ENCODE measurements around the gene HPN. TPM values are rescaled to one million over a fixed set of nuclear protein-coding genes. Genes with fewer than 3 reads are reported as not detected.

Gene HPN
- polyA plus RNA-seq, 1 donor from 2014 or later: not detected

DNA sequence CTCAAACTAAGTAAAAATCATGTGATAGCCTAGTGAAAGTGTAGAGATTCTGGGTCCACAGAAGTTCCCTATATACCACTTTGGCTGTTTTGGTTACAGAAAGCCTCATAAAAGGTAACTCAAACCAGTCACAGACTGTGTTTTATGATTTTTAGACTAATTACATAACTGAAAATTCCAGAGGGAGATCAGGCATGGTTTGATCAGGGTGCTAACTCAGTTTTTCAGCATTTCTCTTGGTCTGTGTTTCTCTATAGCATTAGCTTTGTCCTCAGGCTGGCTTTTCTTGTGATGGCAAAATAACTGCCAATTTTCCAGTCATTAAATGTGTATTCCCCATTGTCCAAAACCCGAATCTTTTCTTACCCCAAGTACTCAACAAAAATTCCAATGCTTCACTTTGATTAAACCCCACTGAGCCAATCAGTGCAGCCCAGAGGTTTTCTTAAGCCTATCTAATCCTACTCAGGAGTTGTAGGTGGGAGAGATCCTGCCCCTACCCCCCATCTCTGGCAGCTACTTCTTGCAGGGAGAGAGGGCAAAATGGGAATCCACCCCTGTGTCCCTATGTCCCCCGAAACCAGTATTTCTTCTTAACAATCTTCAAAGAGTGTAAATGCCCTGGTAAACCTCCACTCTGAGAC, 65.5 kb downstream of the HPN start:
- no peak overlapping the region for H3K27ac Mint-ChIP-seq
- peaks cover 0 to 2% (median 0%) of the 10 kb centered on the region in 3 donors for H3K4me1 Mint-ChIP-seq
- no peaks in the 10 kb centered on the region for H3K36me3 Mint-ChIP-seq
- H3K4me3 Mint-ChIP-seq: no peak overlapping the region
- peaks cover 7% of the 10 kb centered on the region for H3K27me3 Mint-ChIP-seq
- H3K9me3 Mint-ChIP-seq: peaks cover 0 to 2% (median 0%) of the 10 kb centered on the region in 3 donors

DNA sequence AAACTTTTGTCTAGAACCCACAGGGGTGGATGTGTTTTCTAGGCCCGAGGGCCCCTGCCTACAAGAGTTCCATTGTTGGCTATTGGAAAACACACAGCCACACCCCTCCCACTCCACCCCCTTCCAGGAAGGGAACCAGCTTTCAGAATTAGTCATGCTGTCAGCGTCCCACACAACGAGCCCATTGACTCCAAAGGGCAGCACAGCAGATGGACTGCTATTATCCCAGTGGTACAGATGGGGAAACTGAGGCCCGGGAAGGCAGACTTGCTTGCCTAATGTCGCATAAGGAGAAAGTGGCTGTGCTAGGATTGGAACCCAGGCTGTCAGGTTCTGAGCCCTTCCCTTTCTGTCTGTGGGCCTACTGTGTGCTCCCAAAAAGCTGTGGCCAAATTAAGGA, 66.0 kb downstream of the HPN start:
- Mint-ChIP-seq H3K27me3 (peaks cover 7% of the 10 kb centered on the region), H3K4me3 (no peak overlapping the region), H3K27ac (no peak overlapping the region), H3K9me3 (peaks cover 0 to 2% (median 0%) of the 10 kb centered on the region in 3 donors), H3K36me3 (no peaks in the 10 kb centered on the region), H3K4me1 (peaks cover 0 to 2% (median 0%) of the 10 kb centered on the region in 3 donors)

DNA sequence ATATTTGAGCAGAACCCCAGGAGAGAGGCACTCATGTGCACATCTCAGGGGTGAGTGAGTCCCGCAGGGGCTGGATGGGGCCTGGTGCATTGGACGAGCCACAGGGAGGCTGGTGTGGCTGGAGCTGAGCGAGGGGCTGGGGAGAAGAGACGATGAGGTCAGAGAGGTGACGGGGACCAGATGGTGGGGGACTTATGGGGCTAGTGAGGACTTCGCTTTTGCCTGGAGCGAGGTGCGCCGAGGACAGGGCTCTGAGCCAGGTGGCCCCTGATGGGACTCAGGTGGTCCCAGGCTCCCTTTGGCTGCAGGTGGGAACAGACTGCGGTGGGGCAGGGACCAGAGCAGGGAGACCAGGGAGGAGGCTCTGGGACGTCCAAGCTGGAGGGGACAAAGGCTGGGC, 67.2 kb downstream of the HPN start:
- Mint-ChIP-seq H3K9me3 (peaks cover 0 to 2% (median 0%) of the 10 kb centered on the region in 3 donors), H3K4me1 (peaks cover 0 to 2% (median 0%) of the 10 kb centered on the region in 3 donors), H3K27ac (peak overlapping the region in 1 of 3 donors; percentile 73), H3K4me3 (no peak overlapping the region), H3K27me3 (peaks cover 11% of the 10 kb centered on the region), H3K36me3 (no peaks in the 10 kb centered on the region)

DNA sequence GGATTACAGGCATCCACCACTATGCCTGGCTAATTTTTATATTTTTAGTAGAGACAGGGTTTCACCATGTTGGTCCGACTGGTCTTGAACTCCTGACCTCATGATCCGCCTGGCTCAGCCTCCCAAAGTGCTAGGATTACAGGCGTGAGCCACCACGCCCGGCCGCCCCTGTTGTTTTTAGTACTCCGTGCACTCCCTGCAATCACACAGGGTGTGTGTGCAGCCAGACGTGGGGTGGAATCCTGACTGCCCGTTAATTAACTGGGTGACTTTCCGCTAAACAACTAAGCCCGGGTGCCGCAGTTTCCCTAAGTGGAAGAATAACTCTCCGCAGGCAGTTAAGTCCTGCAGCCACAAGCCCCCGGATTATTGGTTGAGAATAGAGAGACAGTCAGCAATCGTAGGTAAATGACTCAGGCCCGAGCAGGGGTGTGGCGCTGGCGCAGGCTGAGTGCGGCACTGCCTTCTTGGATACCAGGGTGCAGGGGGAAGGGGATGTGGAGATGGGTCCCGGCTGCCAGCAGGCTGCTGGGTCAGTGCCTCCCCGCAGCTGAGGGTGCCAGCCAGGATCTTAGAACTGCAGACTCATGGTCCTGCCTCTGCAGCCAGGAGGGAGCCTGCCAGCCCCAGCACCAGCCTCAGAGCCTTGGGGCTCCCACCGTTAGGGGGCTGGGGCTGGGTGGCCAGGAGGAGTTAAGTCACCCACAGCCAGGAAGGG, 68.0 kb downstream of the HPN start:
- peaks cover 13% of the 10 kb centered on the region for H3K27me3 Mint-ChIP-seq
- peaks cover 0 to 5% (median 2%) of the 10 kb centered on the region in 3 donors for H3K4me1 Mint-ChIP-seq

GRCh38 chr19:35110974-35111373, 69.5 kb downstream of the HPN start:
- peaks cover 0 to 2% (median 0%) of the 10 kb centered on the region in 3 donors for H3K9me3 Mint-ChIP-seq
- peaks cover 15% of the 10 kb centered on the region for H3K27me3 Mint-ChIP-seq
- H3K27ac Mint-ChIP-seq: no peak overlapping the region
- H3K36me3 Mint-ChIP-seq: no peaks in the 10 kb centered on the region
- no peak overlapping the region for H3K4me3 Mint-ChIP-seq
- peaks cover 0 to 7% (median 3%) of the 10 kb centered on the region in 3 donors for H3K4me1 Mint-ChIP-seq

More for the DNA sequence above, 68.0 kb downstream of the HPN start:
- H3K4me3 Mint-ChIP-seq: no peak overlapping the region
- H3K27ac Mint-ChIP-seq: no peak overlapping the region
- H3K36me3 Mint-ChIP-seq: no peaks in the 10 kb centered on the region
- peaks cover 0 to 2% (median 0%) of the 10 kb centered on the region in 3 donors for H3K9me3 Mint-ChIP-seq

- Mint-ChIP-seq H3K27ac (no peak overlapping the region), H3K27me3 (peaks cover 15% of the 10 kb centered on the region), H3K36me3 (no peaks in the 10 kb centered on the region), H3K4me3 (no peak overlapping the region), H3K9me3 (no peaks in the 10 kb centered on the region), H3K4me1 (peaks cover 0 to 7% (median 3%) of the 10 kb centered on the region in 3 donors)
Observed at GRCh38 chr19:35112995-35113688, 71.6 kb downstream of the HPN start.

GRCh38 chr19:35114353-35115176, 73.0 kb downstream of the HPN start:
- H3K4me3 Mint-ChIP-seq: peak overlapping the region in 2 of 4 donors; percentile 23 to 41
- no peaks in the 10 kb centered on the region for H3K36me3 Mint-ChIP-seq
- H3K27ac Mint-ChIP-seq: peak overlapping the region in 1 of 3 donors; percentile 76
- H3K27me3 Mint-ChIP-seq: peaks cover 13% of the 10 kb centered on the region
- H3K9me3 Mint-ChIP-seq: no peaks in the 10 kb centered on the region
- H3K4me1 Mint-ChIP-seq: peaks cover 0 to 5% (median 3%) of the 10 kb centered on the region in 3 donors

DNA sequence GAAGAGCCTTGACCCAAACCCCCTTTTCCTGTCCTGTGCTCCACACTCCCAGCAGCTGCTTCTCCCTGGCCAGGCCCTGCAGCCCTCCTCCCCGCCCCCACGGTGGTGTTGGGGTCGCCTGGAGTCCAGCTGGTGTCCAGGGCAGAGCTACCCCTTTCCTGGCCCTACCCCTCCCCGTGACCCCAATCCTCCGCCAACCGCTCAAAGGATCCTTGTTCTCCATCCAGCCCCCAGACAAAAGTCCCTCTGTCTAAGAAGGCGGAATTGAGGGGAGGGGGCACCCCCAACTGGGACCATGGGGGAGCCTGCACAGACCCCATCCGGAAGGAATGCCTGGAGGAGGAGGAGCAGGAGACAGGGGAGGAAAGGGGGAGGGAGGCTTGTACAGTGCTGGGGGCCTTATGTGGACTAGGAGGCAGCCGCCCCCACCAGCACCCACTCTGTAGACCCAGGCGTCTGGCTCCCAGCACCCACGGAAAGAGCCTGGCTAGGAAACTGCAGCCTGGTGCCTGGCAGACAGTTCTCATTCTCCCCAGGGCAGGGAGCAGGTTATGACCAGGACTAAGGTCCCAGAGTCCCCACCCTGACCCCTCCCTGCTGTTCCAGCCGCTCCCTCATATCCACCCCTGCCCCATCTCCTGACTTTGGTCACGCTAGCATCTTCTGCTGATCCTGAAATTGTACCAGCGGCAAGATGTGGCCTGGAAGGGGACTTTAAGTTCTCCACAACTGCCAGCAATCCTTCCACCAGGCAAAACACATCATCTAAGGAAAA, 73.8 kb downstream of the HPN start, which contains the start of gene FXYD3:
TSS of gene FXYD3 (plus strand) at position 647 of the 775 bp plus-strand sequence. CDS start 3,554 bp downstream, outside the sequence.
- Mint-ChIP-seq H3K4me3 (peak within 1 kb of the TSS in 1 of 4 donors; percentile 41), H3K4me1 (peaks cover 0 to 5% (median 3%) of the 10 kb centered on the region in 3 donors), H3K27me3 (peaks cover 12% of the 10 kb centered on the region), H3K27ac (peak within 1 kb of the TSS in 1 of 3 donors; percentile 76), H3K9me3 (no peaks in the 10 kb centered on the region), H3K36me3 (no peaks in the 10 kb centered on the region)

Other genes with a start within 250 kb of the HPN start
- 1.6 TPM for gene ZNF30, start 114.8 kb upstream of the HPN start, polyA plus RNA-seq
- 8.9 TPM for gene ZNF792, start 77.5 kb upstream of the HPN start, polyA plus RNA-seq
- 18.1 TPM for gene GRAMD1A, start 41.4 kb upstream of the HPN start, polyA plus RNA-seq
- not detected for gene SCN1B, start 11.3 kb upstream of the HPN start, polyA plus RNA-seq
- not detected for gene FXYD3, start 74.1 kb downstream of the HPN start, polyA plus RNA-seq
- gene LGI4, start 93.3 kb downstream of the HPN start, polyA plus RNA-seq: not detected
- gene FXYD1, start 97.1 kb downstream of the HPN start, polyA plus RNA-seq: 7.1 TPM
- gene FXYD7, start 101.5 kb downstream of the HPN start, polyA plus RNA-seq: 4.2 TPM
- 417 TPM for gene FXYD5, start 113.0 kb downstream of the HPN start, polyA plus RNA-seq
- gene FAM187B, start 187.0 kb downstream of the HPN start, polyA plus RNA-seq: not detected
- 49.1 TPM for gene LSR, start 207.3 kb downstream of the HPN start, polyA plus RNA-seq
- 11.5 TPM for gene USF2, start 227.2 kb downstream of the HPN start, polyA plus RNA-seq
- not detected for gene HAMP, start 240.8 kb downstream of the HPN start, polyA plus RNA-seq

All from IgD-negative memory B cell (primary cell).